Melanocyte of skin (primary cell): ENCODE data around the gene SPACA5B. TPM values are rescaled to one million over a fixed set of nuclear protein-coding genes. Genes with fewer than 3 reads are reported as not detected.

Experiments
- small RNA-seq, 2 donors: library from RNA; depleted of rRNA; stranded (forward); fragments of <200 nt; gene quantifications; one replicate each; pipeline ENCODE3, GENCODE V24; 2012
- total RNA-seq, 2 donors: library from RNA; depleted of rRNA; stranded (reverse); fragments of >200 nt; gene quantifications; 2 replicates each; pipeline ENCODE4 v1.2.3, GENCODE V29; 2012

Gene SPACA5B
- total RNA-seq: not detected

GRCh38 chrX:48130326-48130725, at the start of gene SPACA5B:
SPACA5B (plus strand) TSS chrX:48130626; CDS start chrX:48130688, 62 bp downstream.

Small RNAs within 50 kb of the gene (small RNA-seq; reads per million reads assigned to genes)
- 0 reads per million in 2 donors for gene AC245047.7
- gene RNU6-707P: 0.04 to 0.12 reads per million in 2 donors

Other genes with a start within 250 kb of the SPACA5B start
- gene ZNF182, start 126.6 kb upstream of the SPACA5B start, total RNA-seq: 1 to 10 TPM; 3.4 to 4.0 TPM
- not detected for gene SPACA5, start 123.6 kb upstream of the SPACA5B start, total RNA-seq
- gene ZNF630, start 59.0 kb upstream of the SPACA5B start, total RNA-seq: under 1 TPM; under 0.01 to 0.33 TPM
- not detected for gene SSX5, start 66.2 kb downstream of the SPACA5B start, total RNA-seq
- under 1 TPM; under 0.01 to 0.34 TPM for gene SSX1, start 124.8 kb downstream of the SPACA5B start, total RNA-seq
- gene SSX3, start 226.1 kb downstream of the SPACA5B start, total RNA-seq: not detected